ENCODE data around the gene MICOS13. TPM values are rescaled to one million over a fixed set of nuclear protein-coding genes. Genes with fewer than 3 reads are reported as not detected.
A peak's percentile ranks its signal among the peaks of the same experiment; 100 is the strongest.

The MICOS13 gene
- total RNA-seq, 2 experiments from 2014 or later = 21.7 to 23.0 TPM

DNA sequence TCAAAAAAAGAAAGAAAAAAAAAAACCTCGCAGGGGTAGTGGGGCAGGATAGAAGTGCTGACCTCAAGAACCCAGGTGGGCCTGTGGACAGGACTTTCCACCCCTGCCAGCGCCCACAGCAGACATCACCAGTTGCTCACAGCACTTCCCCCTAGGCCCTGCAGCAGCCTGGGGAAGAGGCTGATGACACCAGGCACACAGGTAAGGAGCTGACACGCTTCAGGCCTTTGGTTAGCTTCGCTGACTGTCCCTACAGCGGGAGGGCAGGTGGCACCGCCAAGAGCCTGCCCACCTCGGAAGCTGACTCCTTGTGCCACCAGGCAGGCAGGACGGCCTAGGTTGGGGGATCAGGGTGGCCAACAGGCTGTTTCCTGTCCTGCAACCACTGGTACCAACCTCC is 30.7 kb upstream of the MICOS13 start:
- DNase-seq = peak in 1 of 14 experiments; percentile 9
- TF ChIP-seq, protein P1, sequence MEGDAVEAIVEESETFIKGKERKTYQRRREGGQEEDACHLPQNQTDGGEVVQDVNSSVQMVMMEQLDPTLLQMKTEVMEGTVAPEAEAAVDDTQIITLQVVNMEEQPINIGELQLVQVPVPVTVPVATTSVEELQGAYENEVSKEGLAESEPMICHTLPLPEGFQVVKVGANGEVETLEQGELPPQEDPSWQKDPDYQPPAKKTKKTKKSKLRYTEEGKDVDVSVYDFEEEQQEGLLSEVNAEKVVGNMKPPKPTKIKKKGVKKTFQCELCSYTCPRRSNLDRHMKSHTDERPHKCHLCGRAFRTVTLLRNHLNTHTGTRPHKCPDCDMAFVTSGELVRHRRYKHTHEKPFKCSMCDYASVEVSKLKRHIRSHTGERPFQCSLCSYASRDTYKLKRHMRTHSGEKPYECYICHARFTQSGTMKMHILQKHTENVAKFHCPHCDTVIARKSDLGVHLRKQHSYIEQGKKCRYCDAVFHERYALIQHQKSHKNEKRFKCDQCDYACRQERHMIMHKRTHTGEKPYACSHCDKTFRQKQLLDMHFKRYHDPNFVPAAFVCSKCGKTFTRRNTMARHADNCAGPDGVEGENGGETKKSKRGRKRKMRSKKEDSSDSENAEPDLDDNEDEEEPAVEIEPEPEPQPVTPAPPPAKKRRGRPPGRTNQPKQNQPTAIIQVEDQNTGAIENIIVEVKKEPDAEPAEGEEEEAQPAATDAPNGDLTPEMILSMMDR (IDR thresholded peaks at IDR 0.05) = no peak
- intact Hi-C loops (cut with DNase I, micrococcal nuclease) = no loop called here
- H3K4me1 Mint-ChIP-seq (ENCODE audit: low read depth) = no peaks in the 10 kb centered on the region
- no peaks in the 10 kb centered on the region for H3K27me3 ChIP-seq (ENCODE audit: control insufficient read depth in 1 of 2, insufficient read depth in 2 of 2, low read length in 2 of 2)
- no peak overlapping the region for H3K4me3 Mint-ChIP-seq
- H3K9me3 Mint-ChIP-seq = no peaks in the 10 kb centered on the region
- H3K9me3 ChIP-seq (ENCODE audit: control insufficient read depth in 1 of 2, insufficient read depth in 1 of 2, low read length in 2 of 2) = no peaks in the 10 kb centered on the region
- no peak for ATAC-seq (ENCODE audit: poor library complexity)
- CTCF ChIA-PET = interaction anchor here (0.9 kb wide), 1 partner anchor 24 kb away, joined by 3 read pairs; no protein-coding TSS in a partner anchor
- peaks cover 65% of the 10 kb centered on the region for H3K36me3 ChIP-seq (ENCODE audit: insufficient read depth, low read length)
- no peaks in the 10 kb centered on the region for H3K27me3 Mint-ChIP-seq
- no peak overlapping the region for H3K4me3 ChIP-seq (ENCODE audit: low read length)
- no peak overlapping the region for H3K27ac Mint-ChIP-seq
- no peaks in the 10 kb centered on the region for H3K4me1 ChIP-seq (ENCODE audit: insufficient read depth, low read length)
- POLR2A ChIA-PET = interaction anchor here (2.5 kb wide), 1 partner anchor 9 kb away, joined by 11 read pairs; the partner anchor contains the start of genes CATSPERD and LONP1
- H3K36me3 Mint-ChIP-seq (ENCODE audit: low read depth) = peaks cover 59% of the 10 kb centered on the region
- no peak overlapping the region for H3K27ac ChIP-seq (ENCODE audit: low read depth in 1 of 2, low read length in 2 of 2)

DNA sequence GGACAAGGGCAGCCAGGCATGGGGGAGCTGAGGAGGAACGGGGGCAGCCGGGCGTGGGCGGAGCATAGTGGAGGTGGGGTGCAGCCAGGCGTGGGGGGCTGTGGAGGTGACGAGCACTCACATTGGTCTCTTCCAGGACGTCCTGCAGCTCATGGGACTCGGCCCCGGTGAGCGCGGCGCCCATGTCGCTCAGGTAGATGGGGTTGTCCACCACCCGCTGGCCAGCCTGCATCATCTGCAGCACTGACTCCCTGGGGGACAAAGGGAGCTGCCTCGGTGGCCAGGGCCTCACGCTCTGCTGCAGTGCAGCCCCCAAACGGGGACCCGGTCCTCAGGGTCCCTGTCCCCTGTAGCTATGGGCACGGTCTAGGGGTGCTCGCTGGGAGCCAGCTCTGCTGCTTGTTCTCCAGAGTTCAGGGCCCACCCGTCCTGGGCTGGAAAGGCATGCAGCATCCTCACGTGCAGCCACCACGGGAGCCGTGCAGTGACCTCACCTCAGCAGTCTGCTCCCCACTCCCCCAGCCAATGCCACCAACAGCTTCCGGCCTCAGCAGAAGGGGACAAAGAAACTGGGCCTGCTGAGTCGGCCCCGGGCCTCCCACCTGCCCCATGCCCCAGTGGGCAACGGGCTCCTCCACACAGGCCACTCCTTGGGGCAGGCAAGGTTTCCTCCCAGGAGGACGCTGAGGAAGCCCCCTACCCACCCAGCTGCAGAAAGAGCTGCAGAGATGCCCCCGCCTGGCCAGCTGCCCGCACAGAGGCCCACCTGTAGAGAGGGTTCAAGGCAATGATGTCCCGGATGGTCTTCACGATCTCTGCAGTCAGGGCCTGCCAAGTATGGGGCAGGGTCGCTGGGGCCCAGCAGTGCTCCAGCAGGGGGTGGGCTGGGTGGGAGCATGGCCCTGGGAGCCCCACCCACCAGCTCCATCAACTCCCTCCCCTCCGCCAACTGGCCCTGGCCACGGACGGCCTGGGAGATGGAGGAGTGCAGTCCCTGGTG is 27.6 kb upstream of the MICOS13 start:
- H3K27me3 ChIP-seq (ENCODE audit: control insufficient read depth in 1 of 2, insufficient read depth in 2 of 2, low read length in 2 of 2) = no peaks in the 10 kb centered on the region
- DNase-seq (peak in 1 of 14 experiments; percentile 5), ATAC-seq (ENCODE audit: poor library complexity) (no peak)
- no peak overlapping the region for H3K27ac ChIP-seq (ENCODE audit: low read depth in 1 of 2, low read length in 2 of 2)
- intact Hi-C loops (cut with DNase I, micrococcal nuclease) = no loop called here
- TF ChIP-seq, protein P1 (IDR thresholded peaks at IDR 0.05) = no peak
- POLR2A ChIA-PET = no interaction called here
- Mint-ChIP-seq H3K27ac (no peak overlapping the region), H3K36me3 (ENCODE audit: low read depth) (peaks cover 60% of the 10 kb centered on the region), H3K9me3 (no peaks in the 10 kb centered on the region), H3K27me3 (no peaks in the 10 kb centered on the region), H3K4me1 (ENCODE audit: low read depth) (no peaks in the 10 kb centered on the region), H3K4me3 (no peak overlapping the region)
- no peaks in the 10 kb centered on the region for H3K9me3 ChIP-seq (ENCODE audit: control insufficient read depth in 1 of 2, insufficient read depth in 1 of 2, low read length in 2 of 2)
- no peak overlapping the region for H3K4me3 ChIP-seq (ENCODE audit: low read length)
- no peaks in the 10 kb centered on the region for H3K4me1 ChIP-seq (ENCODE audit: insufficient read depth, low read length)
- peaks cover 75% of the 10 kb centered on the region for H3K36me3 ChIP-seq (ENCODE audit: insufficient read depth, low read length)
- CTCF ChIA-PET = no interaction called here

DNA sequence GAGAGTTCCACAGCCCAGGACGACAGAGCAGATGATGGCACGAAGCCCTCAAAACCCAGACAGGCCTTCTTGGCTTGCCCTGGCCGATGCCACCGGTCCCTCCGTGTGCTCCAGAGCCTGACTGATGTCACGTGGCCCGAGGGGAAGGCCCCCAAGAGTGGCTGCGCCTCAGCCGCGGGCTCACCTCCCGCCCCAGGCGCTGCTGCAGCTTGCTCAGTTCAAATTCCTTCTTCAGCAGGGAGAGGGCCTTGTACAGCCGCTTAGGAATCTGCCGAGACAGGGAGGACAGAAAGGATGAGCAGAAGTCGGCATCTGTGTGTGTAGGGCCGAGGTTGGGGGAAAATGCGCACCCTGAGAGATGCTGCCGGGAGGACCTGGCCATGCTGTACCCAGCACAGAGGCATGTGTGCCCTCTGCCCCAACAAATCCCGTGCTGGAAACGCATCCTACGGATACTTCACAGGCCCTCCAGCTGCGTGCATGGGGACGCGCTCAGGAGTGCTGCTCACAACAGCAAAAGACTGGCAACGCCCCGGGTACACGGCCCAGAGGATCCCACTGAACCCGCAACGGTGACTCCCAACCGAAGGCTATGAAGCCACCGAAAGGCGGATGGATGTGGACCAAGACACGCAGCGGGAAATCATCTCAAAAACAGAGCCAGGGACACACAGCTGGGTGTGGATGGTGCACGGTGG is 26.7 kb upstream of the MICOS13 start:
- CTCF ChIA-PET = no interaction called here
- H3K4me3 ChIP-seq (ENCODE audit: low read length) = no peak overlapping the region
- no peaks in the 10 kb centered on the region for H3K27me3 Mint-ChIP-seq
- H3K9me3 Mint-ChIP-seq = no peaks in the 10 kb centered on the region
- peaks cover 66% of the 10 kb centered on the region for H3K36me3 ChIP-seq (ENCODE audit: insufficient read depth, low read length)
- H3K27ac Mint-ChIP-seq = no peak overlapping the region
- peaks cover 54% of the 10 kb centered on the region for H3K36me3 Mint-ChIP-seq (ENCODE audit: low read depth)
- H3K27ac ChIP-seq (ENCODE audit: low read depth in 1 of 2, low read length in 2 of 2) = no peak overlapping the region
- H3K4me1 ChIP-seq (ENCODE audit: insufficient read depth, low read length) = no peaks in the 10 kb centered on the region
- TF ChIP-seq, protein P1 (IDR thresholded peaks at IDR 0.05) = no peak
- ATAC-seq (ENCODE audit: poor library complexity) (no peak), DNase-seq (peak in 1 of 14 experiments; percentile 4)
- H3K9me3 ChIP-seq (ENCODE audit: control insufficient read depth in 1 of 2, insufficient read depth in 1 of 2, low read length in 2 of 2) = no peaks in the 10 kb centered on the region
- H3K4me1 Mint-ChIP-seq (ENCODE audit: low read depth) = no peaks in the 10 kb centered on the region
- POLR2A ChIA-PET = no interaction called here
- no peaks in the 10 kb centered on the region for H3K27me3 ChIP-seq (ENCODE audit: control insufficient read depth in 1 of 2, insufficient read depth in 2 of 2, low read length in 2 of 2)
- H3K4me3 Mint-ChIP-seq = peak overlapping the region; percentile 15
- intact Hi-C loops (cut with DNase I, micrococcal nuclease) = no loop called here

Measured in CD4-positive, alpha-beta T cell (primary cell).